H9 (cell line): ENCODE measurements around the gene TRMU. TPM values are rescaled to one million over a fixed set of nuclear protein-coding genes. Genes with fewer than 3 reads are reported as not detected.
A peak's percentile ranks its signal among the peaks of the same experiment; 100 is the strongest.

Source experiments
- DNase-seq: peaks from one replicate; pipeline ENCODE4 v3.0.0-alpha.2; 2017
- H2AFZ ChIP-seq: one replicate; pipeline ENCODE4 v1.6.1; 2013; ENCODE audit warnings: mild to moderate bottlenecking, low read length, control low read depth, moderate library complexity
- H2AK5ac ChIP-seq: 2 replicates; pipeline ENCODE4 v1.6.1; 2013; ENCODE audit warnings: low read length, control low read depth, mixed read lengths; ENCODE audit not compliant: insufficient read length
- H2BK120ac ChIP-seq: one replicate; pipeline ENCODE4 v1.6.1; 2013; ENCODE audit warnings: low read depth, mild to moderate bottlenecking, low read length, control low read depth, inconsistent platforms; ENCODE audit not compliant: poor library complexity, severe bottlenecking
- H2BK12ac ChIP-seq: 2 replicates; pipeline ENCODE4 v1.6.1; 2013; ENCODE audit warnings: low read length, control low read depth, mixed read lengths, low read depth; ENCODE audit not compliant: insufficient read length
- H2BK15ac ChIP-seq: 2 replicates; pipeline ENCODE4 v1.6.1; 2013; ENCODE audit warnings: low read depth, low read length, control low read depth
- H2BK20ac ChIP-seq: one replicate; pipeline ENCODE4 v1.6.1; 2013; ENCODE audit warnings: low read depth, mild to moderate bottlenecking, low read length, control low read depth, inconsistent platforms; ENCODE audit not compliant: poor library complexity, severe bottlenecking
- H2BK5ac ChIP-seq: 2 replicates; pipeline ENCODE4 v1.6.1; 2013; ENCODE audit warnings: low read length, control low read depth, mixed read lengths; ENCODE audit not compliant: insufficient read length
- H3K14ac ChIP-seq: 2 replicates; pipeline ENCODE4 v1.6.1; 2013; ENCODE audit warnings: low read length, control low read depth; ENCODE audit not compliant: insufficient read depth
- H3K18ac ChIP-seq: 2 replicates; pipeline ENCODE4 v1.6.1; 2013; ENCODE audit warnings: low read depth, mild to moderate bottlenecking, mixed read lengths, low read length, control low read depth; ENCODE audit not compliant: insufficient read length
- H3K23ac ChIP-seq: 2 replicates; pipeline ENCODE4 v1.6.1; 2013; ENCODE audit warnings: low read length, control low read depth, mixed read lengths, low read depth; ENCODE audit not compliant: insufficient read length
- H3K23me2 ChIP-seq: 2 replicates; pipeline ENCODE4 v1.6.1; 2013; ENCODE audit warnings: low read depth, mild to moderate bottlenecking, mixed read lengths, low read length, control low read depth; ENCODE audit not compliant: insufficient read length, poor library complexity, severe bottlenecking
- H3K27ac ChIP-seq: 2 replicates; pipeline ENCODE4 v1.5.1; 2013; ENCODE audit warnings: low read length, control low read depth, mixed read lengths, low read depth; ENCODE audit not compliant: insufficient read length
- H3K27me3 ChIP-seq: 2 replicates; pipeline ENCODE4 v1.6.1; 2013; ENCODE audit warnings: low read length, control low read depth, inconsistent platforms; ENCODE audit not compliant: insufficient read depth
- H3K4ac ChIP-seq: 2 replicates; pipeline ENCODE4 v1.6.1; 2013; ENCODE audit warnings: low read depth, mild to moderate bottlenecking, control low read depth, inconsistent platforms, low read length, moderate library complexity
- H3K4me1 ChIP-seq: 2 replicates; pipeline ENCODE4 v1.6.1; 2013; ENCODE audit warnings: low read length, control low read depth, inconsistent platforms; ENCODE audit not compliant: insufficient read depth
- H3K4me2 ChIP-seq: 2 replicates; pipeline ENCODE4 v1.6.1; 2013; ENCODE audit warnings: low read length, control low read depth, mixed read lengths; ENCODE audit not compliant: insufficient read length, insufficient read depth
- H3K56ac ChIP-seq: 2 replicates; pipeline ENCODE4 v1.6.1; 2013; ENCODE audit warnings: low read depth, mild to moderate bottlenecking, mixed read lengths, low read length, control low read depth; ENCODE audit not compliant: insufficient read length
- H3K79me1 ChIP-seq: 2 replicates; pipeline ENCODE4 v1.6.1; 2013; ENCODE audit warnings: low read depth, mild to moderate bottlenecking, moderate library complexity, low read length, control low read depth, inconsistent platforms; ENCODE audit not compliant: insufficient read depth, poor library complexity, severe bottlenecking
- H3K79me2 ChIP-seq: 2 replicates; pipeline ENCODE4 v1.6.1; 2013; ENCODE audit warnings: low read length, control low read depth, inconsistent platforms; ENCODE audit not compliant: insufficient read depth
- H3K9ac ChIP-seq: 2 replicates; pipeline ENCODE4 v1.6.1; 2013; ENCODE audit warnings: low read length, control low read depth, mixed read lengths; ENCODE audit not compliant: insufficient read length; ENCODE audit errors: extremely low read depth
- H3K9me3 ChIP-seq: one replicate; pipeline ENCODE4 v1.6.1; 2013; ENCODE audit warnings: low read depth, low read length, inconsistent platforms; ENCODE audit not compliant: control insufficient read depth
- H3T11ph ChIP-seq: one replicate; pipeline ENCODE4 v1.6.1; 2013; ENCODE audit warnings: mild to moderate bottlenecking, low read length, control low read depth, inconsistent platforms
- H4K20me1 ChIP-seq: one replicate; pipeline ENCODE4 v1.6.1; 2013; ENCODE audit not compliant: control insufficient read depth, insufficient read length, insufficient read depth
- H4K5ac ChIP-seq: 2 replicates; pipeline ENCODE4 v1.6.1; 2013; ENCODE audit warnings: low read depth, mild to moderate bottlenecking, mixed read lengths, low read length, control low read depth; ENCODE audit not compliant: insufficient read length
- H4K8ac ChIP-seq: replicated peaks from 2 replicates; pipeline ENCODE4 v1.6.1; 2013; ENCODE audit warnings: low read length, control low read depth, mixed read lengths, low read depth; ENCODE audit not compliant: insufficient read length
- H4K91ac ChIP-seq: 2 replicates; pipeline ENCODE4 v1.6.1; 2013; ENCODE audit warnings: low read depth, mild to moderate bottlenecking, moderate library complexity, mixed read lengths, low read length, control low read depth; ENCODE audit not compliant: insufficient read length
- H3K27ac Mint-ChIP-seq, 3 experiments: 2 replicates in 2 of 3; 3 replicates in 1 of 3; pipeline ENCODE4 v1.8.0; 2020 to 2021; ENCODE audit warnings: mixed read lengths in 3 of 3, mild to moderate bottlenecking in 1 of 3, moderate library complexity in 1 of 3
- H3K27me3 Mint-ChIP-seq: 2 replicates; pipeline ENCODE4 v1.8.0; 2021; ENCODE audit warnings: low read depth, mild to moderate bottlenecking, moderate library complexity, mixed read lengths
- H3K36me3 Mint-ChIP-seq, 3 experiments: 2 replicates in 2 of 3; 3 replicates in 1 of 3; pipeline ENCODE4 v1.8.0; 2020 to 2021; ENCODE audit warnings: low read depth in 3 of 3, mixed read lengths in 3 of 3; ENCODE audit not compliant: insufficient read depth in 1 of 3
- H3K4me1 Mint-ChIP-seq, 2 experiments: 2 replicates each; pipeline ENCODE4 v1.8.0; 2020; ENCODE audit warnings: mixed read lengths in 2 of 2
- H3K4me3 Mint-ChIP-seq, 2 experiments: 2 replicates in 1 of 2; 3 replicates in 1 of 2; pipeline ENCODE4 v1.8.0; 2020 to 2021; ENCODE audit warnings: mild to moderate bottlenecking in 2 of 2, mixed read lengths in 2 of 2, moderate library complexity in 1 of 2
- H3K9me3 Mint-ChIP-seq, 2 experiments: 2 replicates in 1 of 2; 3 replicates in 1 of 2; pipeline ENCODE4 v1.8.0; 2020; ENCODE audit warnings: mild to moderate bottlenecking in 2 of 2, mixed read lengths in 2 of 2, moderate library complexity in 1 of 2
- WGBS: extraction: QIAGEN DNeasy Blood & Tissue Kit; methylation state at CpG from one replicate; pipeline ENCODE4 v1.1.7; 2013; ENCODE audit warnings: missing lambda C conversion rate, low lambda C conversion rate, mixed read lengths; ENCODE audit not compliant: insufficient read length; ENCODE audit errors: extremely low coverage; 5-methylcytosine and 5-hydroxymethylcytosine counted together
- total RNA-seq: library from RNA; stranded (reverse); gene quantifications from 2 replicates; pipeline ENCODE4 v1.2.1, GENCODE V29; 2021
- TF ChIP-seq, protein P1 (sequence below): fragments of 200-600 bp; sonication (generic); conservative IDR thresholded peaks from 3 replicates; pipeline ENCODE4 v1.8.0; 2021; ENCODE audit warnings: antibody characterized with exemption, mild to moderate bottlenecking

TRMU gene
- total RNA-seq, 1 experiment from 2014 or later, result 86.3 TPM

DNA sequence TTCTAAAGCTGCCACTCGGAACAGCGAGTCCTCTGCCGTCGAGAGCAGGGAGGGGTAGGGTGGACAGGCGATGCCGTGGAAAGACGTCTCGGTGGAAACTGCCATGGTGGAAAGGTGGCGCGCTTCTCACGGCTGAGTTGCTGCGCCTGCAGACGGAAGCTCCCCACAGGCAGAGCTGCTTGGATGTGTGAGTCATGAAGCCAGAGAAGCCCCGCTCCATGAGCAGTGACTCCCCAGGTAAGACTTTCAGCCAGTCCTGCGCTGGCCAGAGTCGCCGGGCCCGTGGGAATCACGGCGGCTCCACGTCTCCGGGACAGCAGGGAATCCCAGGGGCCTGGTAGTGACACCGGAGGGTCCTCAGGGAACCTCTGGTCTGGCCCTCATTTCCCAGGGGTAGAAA is 4.0 kb upstream of the TRMU start:
- Histone ChIP-seq H3K23ac (no peak overlapping the region), H3K27me3 (no peaks in the 10 kb centered on the region), H3K4me1 (no peaks in the 10 kb centered on the region), H3K4me2 (no peak overlapping the region), H3K56ac (no peak overlapping the region), H3K27ac (no peak overlapping the region), H2BK20ac (no peak overlapping the region), H4K20me1 (no peaks in the 10 kb centered on the region), H3K9me3 (no peaks in the 10 kb centered on the region), H3K9ac (no peak overlapping the region), H3T11ph (no peak overlapping the region), H3K4ac (no peak overlapping the region), H4K8ac (no peak overlapping the region), H3K79me1 (peaks cover under 1% of the 10 kb centered on the region), H2BK120ac (no peak overlapping the region), H4K91ac (no peak overlapping the region), H3K14ac (no peak overlapping the region), H2BK12ac (no peak overlapping the region), H3K23me2 (peaks cover 10% of the 10 kb centered on the region), H2AFZ (no peak overlapping the region), H4K5ac (no peak overlapping the region), H2BK5ac (no peak overlapping the region), H2AK5ac (no peak overlapping the region), H3K18ac (no peak overlapping the region), H3K79me2 (no peaks in the 10 kb centered on the region; the same call in 1 of the 2 replicates), H2BK15ac (no peak overlapping the region)
- peak overlapping the region in 1 of 3 experiments; percentile 83; a peak in 1 of 7 replicates for H3K27ac Mint-ChIP-seq
- TF ChIP-seq, protein P1, sequence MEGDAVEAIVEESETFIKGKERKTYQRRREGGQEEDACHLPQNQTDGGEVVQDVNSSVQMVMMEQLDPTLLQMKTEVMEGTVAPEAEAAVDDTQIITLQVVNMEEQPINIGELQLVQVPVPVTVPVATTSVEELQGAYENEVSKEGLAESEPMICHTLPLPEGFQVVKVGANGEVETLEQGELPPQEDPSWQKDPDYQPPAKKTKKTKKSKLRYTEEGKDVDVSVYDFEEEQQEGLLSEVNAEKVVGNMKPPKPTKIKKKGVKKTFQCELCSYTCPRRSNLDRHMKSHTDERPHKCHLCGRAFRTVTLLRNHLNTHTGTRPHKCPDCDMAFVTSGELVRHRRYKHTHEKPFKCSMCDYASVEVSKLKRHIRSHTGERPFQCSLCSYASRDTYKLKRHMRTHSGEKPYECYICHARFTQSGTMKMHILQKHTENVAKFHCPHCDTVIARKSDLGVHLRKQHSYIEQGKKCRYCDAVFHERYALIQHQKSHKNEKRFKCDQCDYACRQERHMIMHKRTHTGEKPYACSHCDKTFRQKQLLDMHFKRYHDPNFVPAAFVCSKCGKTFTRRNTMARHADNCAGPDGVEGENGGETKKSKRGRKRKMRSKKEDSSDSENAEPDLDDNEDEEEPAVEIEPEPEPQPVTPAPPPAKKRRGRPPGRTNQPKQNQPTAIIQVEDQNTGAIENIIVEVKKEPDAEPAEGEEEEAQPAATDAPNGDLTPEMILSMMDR, result no peak
- no peak for DNase-seq
- H3K27me3 Mint-ChIP-seq, result no peaks in the 10 kb centered on the region
- peaks cover 10 to 17% of the 10 kb centered on the region in 2 experiments for H3K4me1 Mint-ChIP-seq
- no peak overlapping the region for H3K4me3 Mint-ChIP-seq
- WGBS, result no CpG with 5 or more reads among the region's 23 CpGs
- no peaks in the 10 kb centered on the region; a peak in 2 of 5 replicates for H3K9me3 Mint-ChIP-seq
- H3K36me3 Mint-ChIP-seq, result peaks cover 15 to 59% (median 34%) of the 10 kb centered on the region in 3 experiments
